ENCODE results near the gene MIEN1.
"Not testable (repeated sequence)": the region's sequence is repeated elsewhere in the genome, so short reads cannot be mapped to it uniquely, and the experiment has no call there.

The MIEN1 gene

GRCh38 chr17:39739885-39740356 lies 9.6 kb upstream of the MIEN1 start:
- no peak for DNase-seq (ENCODE audit: low spot score)

- DNase-seq (ENCODE audit: low spot score), result no peak
Measured at GRCh38 chr17:39738983-39739884, 8.9 kb upstream of the MIEN1 start.

GRCh38 chr17:39738568-39738901 lies 8.2 kb upstream of the MIEN1 start:
- DNase-seq (ENCODE audit: low spot score), result no peak

- DNase-seq (ENCODE audit: low spot score), result no peak
Measured at GRCh38 chr17:39737760-39738567, 7.6 kb upstream of the MIEN1 start, which contains the start of gene GRB7. TSS of gene GRB7 (plus strand) at chr17:39737938. CDS start at chr17:39742302, 4,364 bp downstream.

GRCh38 chr17:39737206-39737759 lies 7.0 kb upstream of the MIEN1 start:
- no peak for DNase-seq (ENCODE audit: low spot score)

GRCh38 chr17:39736319-39737165 lies 6.2 kb upstream of the MIEN1 start:
- no peak for DNase-seq (ENCODE audit: low spot score)

- DNase-seq (ENCODE audit: low spot score), result no peak
Measured at GRCh38 chr17:39735882-39736281, 5.5 kb upstream of the MIEN1 start.

GRCh38 chr17:39732586-39732985 lies 2.3 kb upstream of the MIEN1 start:
- DNase-seq (ENCODE audit: low spot score), result no peak

- no peak for DNase-seq (ENCODE audit: low spot score)
Measured at GRCh38 chr17:39729280-39729851, 966 bp downstream of the MIEN1 start.

- DNase-seq (ENCODE audit: low spot score), result no peak
Measured at GRCh38 chr17:39727556-39727955, 2.8 kb downstream of the MIEN1 start.

GRCh38 chr17:39726617-39727016 lies 3.7 kb downstream of the MIEN1 start:
- no peak for DNase-seq (ENCODE audit: low spot score)

GRCh38 chr17:39725923-39726322 lies 4.4 kb downstream of the MIEN1 start:
- DNase-seq (ENCODE audit: low spot score), result not testable (repeated sequence)

- DNase-seq (ENCODE audit: low spot score), result no peak
Measured at GRCh38 chr17:39724731-39725130, 5.6 kb downstream of the MIEN1 start.

GRCh38 chr17:39722965-39723848 lies 7.1 kb downstream of the MIEN1 start:
- no peak for DNase-seq (ENCODE audit: low spot score)

GRCh38 chr17:39722104-39722503 lies 8.2 kb downstream of the MIEN1 start:
- DNase-seq (ENCODE audit: low spot score), result no peak

- DNase-seq (ENCODE audit: low spot score), result no peak
Measured at GRCh38 chr17:39719563-39720355, 10.6 kb downstream of the MIEN1 start.

- DNase-seq (ENCODE audit: low spot score), result no peak
Measured at GRCh38 chr17:39717660-39718059, 12.7 kb downstream of the MIEN1 start.

GRCh38 chr17:39716879-39717536 lies 13.3 kb downstream of the MIEN1 start:
- DNase-seq (ENCODE audit: low spot score), result no peak

Measured in pons (tissue), 1 donor.